Naive thymus-derived CD4-positive, alpha-beta T cell (primary cell): ENCODE data around the gene PTEN. TPM values are rescaled to one million over a fixed set of nuclear protein-coding genes. Genes with fewer than 3 reads are reported as not detected.

Source experiments
- ATAC-seq: fragments of 150-1000 bp; cut with Tn5 transposase; 2 replicates; pipeline ENCODE4 v1.10.0; 2021; ENCODE audit warnings: mild to moderate bottlenecking, moderate library complexity
- CTCF ChIA-PET: fragments of 350-600 bp; sonication (Branson Sonifier 250); formaldehyde crosslinking; loops from one replicate; lab custom pipeline; 2021; ENCODE audit warnings: antibody characterized with exemption; lab: Charles Lee
- POLR2A ChIA-PET: fragments of 350-600 bp; sonication (Branson Sonifier 250); formaldehyde crosslinking; loops from one replicate; lab custom pipeline; 2021; ENCODE audit warnings: antibody characterized with exemption, inconsistent platforms; lab: Charles Lee
- DNase-seq, 9 donors: peaks; one replicate each; pipeline versions ENCODE4 v3.0.0 to v3.0.0-alpha.2; 2020 to 2022; ENCODE audit warnings: mixed read lengths in 1 of 9
- H3K27ac ChIP-seq: one replicate; pipeline ENCODE4 v1.7.0; 2013; ENCODE audit warnings: mild to moderate bottlenecking, low read depth, low read length, moderate library complexity
- H3K27me3 ChIP-seq, 2 donors: one replicate each; pipeline ENCODE4 v1.7.0; 2013; ENCODE audit warnings: low read length in 2 of 2, mild to moderate bottlenecking in 2 of 2, moderate library complexity in 2 of 2; ENCODE audit not compliant: control insufficient read depth in 2 of 2, insufficient read depth in 2 of 2
- H3K36me3 ChIP-seq, 3 experiments: 1 replicate in 2 of 3; 2 replicates in 1 of 3; pipeline ENCODE4 v1.7.0; 2013; ENCODE audit warnings: low read length in 3 of 3, mild to moderate bottlenecking in 3 of 3, moderate library complexity in 1 of 3; ENCODE audit not compliant: insufficient read depth in 3 of 3, control insufficient read depth in 2 of 3
- H3K4me1 ChIP-seq, 2 donors: one replicate each; pipeline ENCODE4 v1.7.0; 2013; ENCODE audit warnings: low read length in 2 of 2, mild to moderate bottlenecking in 2 of 2, moderate library complexity in 1 of 2; ENCODE audit not compliant: control insufficient read depth in 2 of 2, insufficient read depth in 2 of 2
- H3K4me3 ChIP-seq: 2 replicates; pipeline ENCODE4 v1.7.0; 2013; ENCODE audit warnings: mild to moderate bottlenecking, low read length
- H3K9me3 ChIP-seq, 3 experiments: 1 replicate in 2 of 3; 2 replicates in 1 of 3; pipeline ENCODE4 v1.7.0; 2013; ENCODE audit warnings: low read length in 3 of 3; ENCODE audit not compliant: control insufficient read depth in 2 of 3
- H3K27ac Mint-ChIP-seq, 9 donors: one replicate each; pipeline ENCODE4 v1.8.0; 2020 to 2022; ENCODE audit warnings: mixed read lengths in 9 of 9, mild to moderate bottlenecking in 8 of 9, moderate library complexity in 5 of 9, inconsistent platforms in 2 of 9
- H3K27me3 Mint-ChIP-seq, 5 donors: one replicate each; pipeline ENCODE4 v1.8.0; 2021 to 2022; ENCODE audit warnings: mixed read lengths in 5 of 5, mild to moderate bottlenecking in 1 of 5
- H3K36me3 Mint-ChIP-seq, 5 donors: one replicate each; pipeline ENCODE4 v1.8.0; 2020 to 2022; ENCODE audit warnings: mixed read lengths in 5 of 5, mild to moderate bottlenecking in 3 of 5, inconsistent platforms in 1 of 5
- H3K4me1 Mint-ChIP-seq, 7 donors: one replicate each; pipeline ENCODE4 v1.8.0; 2020 to 2022; ENCODE audit warnings: mixed read lengths in 7 of 7, mild to moderate bottlenecking in 3 of 7, inconsistent platforms in 1 of 7
- H3K4me3 Mint-ChIP-seq, 10 donors: one replicate each; pipeline ENCODE4 v1.8.0; 2020 to 2022; ENCODE audit warnings: mild to moderate bottlenecking in 10 of 10, mixed read lengths in 10 of 10, moderate library complexity in 6 of 10, inconsistent platforms in 2 of 10
- H3K9me3 Mint-ChIP-seq, 11 donors: one replicate each; pipeline ENCODE4 v1.8.0; 2020 to 2022; ENCODE audit warnings: mixed read lengths in 11 of 11, mild to moderate bottlenecking in 4 of 11, inconsistent platforms in 1 of 11, moderate library complexity in 1 of 11
- intact Hi-C, 2 donors: fragments of 100-400 bp; cut with micrococcal nuclease; formaldehyde crosslinking; loops; one replicate each; pipeline ENCODE4 v1.15.1; 2023
- polyA plus RNA-seq, 2 donors: library from polyadenylated mRNA; unstranded; fragments of 300-500 nt; fragmentation: Illumina TruSeq; gene quantifications; one replicate each; pipeline ENCODE4 v1.2.3, GENCODE V29; 2021
- total RNA-seq, 6 experiments: library from RNA in 5 of 6; stranded (reverse) in 5 of 6; gene quantifications; 1 replicate in 5 of 6; 2 replicates in 1 of 6; pipeline ENCODE4 v1.2.3 and lab custom pipeline; 2021 to 2026

PTEN gene
- total and polyA plus RNA-seq, 7 experiments from 2014 or later = 24.0 to 109 (median 86.2) TPM

GRCh38 chr10:87978166-87978565 is 114.7 kb downstream of the PTEN start:
- ATAC-seq = no peak
- Mint-ChIP-seq H3K4me3 (no peak overlapping the region), H3K27ac (no peak overlapping the region), H3K9me3 (peaks cover 0 to 3% (median 0%) of the 10 kb centered on the region in 11 donors), H3K36me3 (peaks cover 0 to 10% (median 2%) of the 10 kb centered on the region in 5 donors), H3K27me3 (peaks cover 0 to under 1% (median 0%) of the 10 kb centered on the region in 5 donors), H3K4me1 (peaks cover 0 to 10% (median 4%) of the 10 kb centered on the region in 7 donors)
- Histone ChIP-seq H3K27ac (no peak overlapping the region), H3K9me3 (no peaks in the 10 kb centered on the region), H3K27me3 (no peaks in the 10 kb centered on the region), H3K4me3 (no peak overlapping the region), H3K4me1 (no peaks in the 10 kb centered on the region), H3K36me3 (no peaks in the 10 kb centered on the region)
- no peak for DNase-seq
- intact Hi-C loops = no loop called here
- ChIA-PET POLR2A (interaction anchor here (0.5 to 0.9 kb wide), 2 partner anchors 53 to 116 kb away, joined by 3 to 5 read pairs; no protein-coding TSS in a partner anchor), CTCF (interaction anchor here (0.6 to 1.2 kb wide), 2 partner anchors 17 to 136 kb away, joined by 3 read pairs; no protein-coding TSS in a partner anchor)

GRCh38 chr10:87979847-87980246 is 116.4 kb downstream of the PTEN start:
- Mint-ChIP-seq H3K27ac (no peak overlapping the region), H3K9me3 (peaks cover 0 to 7% (median 0%) of the 10 kb centered on the region in 11 donors), H3K4me1 (peaks cover 0 to 18% (median 3%) of the 10 kb centered on the region in 7 donors), H3K27me3 (peaks cover 0 to 6% (median 0%) of the 10 kb centered on the region in 5 donors), H3K36me3 (peaks cover 3 to 6% (median 4%) of the 10 kb centered on the region in 5 donors), H3K4me3 (no peak overlapping the region)
- Histone ChIP-seq H3K4me1 (no peaks in the 10 kb centered on the region), H3K27me3 (no peaks in the 10 kb centered on the region), H3K4me3 (no peak overlapping the region), H3K36me3 (no peaks in the 10 kb centered on the region), H3K27ac (no peak overlapping the region), H3K9me3 (no peaks in the 10 kb centered on the region)
- POLR2A ChIA-PET = no interaction called here
- intact Hi-C loops = no loop called here
- DNase-seq = no peak
- CTCF ChIA-PET = no interaction called here
- ATAC-seq = no peak

DNA sequence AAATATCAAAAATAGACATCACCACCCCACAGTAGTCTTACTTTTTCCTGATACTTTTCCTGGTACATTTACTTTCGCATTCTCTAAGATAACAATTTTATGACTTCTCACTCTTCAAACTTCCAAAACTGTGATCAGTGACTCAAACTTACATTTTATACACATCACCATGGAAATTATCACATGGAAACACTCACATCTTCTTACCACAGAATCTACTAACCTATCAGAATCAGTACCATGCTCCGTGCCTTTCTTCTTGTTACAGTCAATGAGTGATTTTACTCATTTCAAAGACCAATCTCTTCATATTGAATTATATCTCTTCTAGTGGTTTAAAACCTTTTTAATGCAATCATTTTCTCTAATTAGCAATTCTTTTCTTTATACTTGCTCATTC is 120.3 kb downstream of the PTEN start:
- intact Hi-C loops = no loop called here
- peaks cover 0 to 7% (median 1%) of the 10 kb centered on the region in 11 donors for H3K9me3 Mint-ChIP-seq
- no peak overlapping the region for H3K27ac ChIP-seq
- H3K4me1 ChIP-seq = no peaks in the 10 kb centered on the region
- no peaks in the 10 kb centered on the region for H3K9me3 ChIP-seq
- ChIA-PET CTCF (no interaction called here), POLR2A (no interaction called here)
- peaks cover 0 to 7% (median 2%) of the 10 kb centered on the region in 5 donors for H3K36me3 Mint-ChIP-seq
- no peaks in the 10 kb centered on the region for H3K36me3 ChIP-seq
- peaks cover 0 to 23% (median 5%) of the 10 kb centered on the region in 7 donors for H3K4me1 Mint-ChIP-seq
- H3K27me3 ChIP-seq = no peaks in the 10 kb centered on the region
- ATAC-seq (no peak), DNase-seq (no peak)
- no peak overlapping the region for H3K4me3 ChIP-seq
- H3K4me3 Mint-ChIP-seq = no peak overlapping the region
- H3K27ac Mint-ChIP-seq = no peak overlapping the region
- peaks cover 0 to 9% (median 0%) of the 10 kb centered on the region in 5 donors for H3K27me3 Mint-ChIP-seq

- ATAC-seq = no peak
- POLR2A ChIA-PET = no interaction called here
Observed at GRCh38 chr10:87987206-87987605, 123.8 kb downstream of the PTEN start.

GRCh38 chr10:87991946-87992345 is 128.5 kb downstream of the PTEN start:
- POLR2A ChIA-PET = interaction anchor here (0.9 kb wide), 1 partner anchor 131 kb away, joined by 3 read pairs; no protein-coding TSS in a partner anchor
- ATAC-seq (no peak), DNase-seq (no peak)
- no peaks in the 10 kb centered on the region for H3K36me3 ChIP-seq
- Mint-ChIP-seq H3K27me3 (peaks cover 0 to 7% (median 0%) of the 10 kb centered on the region in 5 donors), H3K4me1 (peaks cover 10 to 21% (median 20%) of the 10 kb centered on the region in 7 donors), H3K27ac (peak overlapping the region in 1 of 9 donors; percentile 53), H3K4me3 (no peak overlapping the region), H3K9me3 (peaks cover 0 to 5% (median 0%) of the 10 kb centered on the region in 11 donors), H3K36me3 (no peaks in the 10 kb centered on the region)
- no peak overlapping the region for H3K4me3 ChIP-seq
- no peaks in the 10 kb centered on the region for H3K9me3 ChIP-seq
- intact Hi-C loops = no loop called here
- no peaks in the 10 kb centered on the region for H3K4me1 ChIP-seq
- H3K27me3 ChIP-seq = no peaks in the 10 kb centered on the region
- CTCF ChIA-PET = no interaction called here
- H3K27ac ChIP-seq = no peak overlapping the region

More at GRCh38 chr10:87987206-87987605, 123.8 kb downstream of the PTEN start:
- H3K4me1 ChIP-seq = no peaks in the 10 kb centered on the region
- H3K9me3 Mint-ChIP-seq = peaks cover 0 to 7% (median 1%) of the 10 kb centered on the region in 11 donors
- no peak overlapping the region for H3K4me3 Mint-ChIP-seq
- intact Hi-C loops = no loop called here
- CTCF ChIA-PET = interaction anchor here (0.6 kb wide), 1 partner anchor 128 kb away, joined by 4 read pairs; no protein-coding TSS in a partner anchor
- H3K9me3 ChIP-seq = no peaks in the 10 kb centered on the region
- DNase-seq = no peak
- H3K36me3 ChIP-seq = no peaks in the 10 kb centered on the region
- H3K27me3 Mint-ChIP-seq = peaks cover 0 to 9% (median 0%) of the 10 kb centered on the region in 5 donors
- H3K27ac ChIP-seq = no peak overlapping the region
- peaks cover 0 to 22% (median 5%) of the 10 kb centered on the region in 7 donors for H3K4me1 Mint-ChIP-seq
- no peak overlapping the region for H3K4me3 ChIP-seq
- H3K27ac Mint-ChIP-seq = peak overlapping the region in 1 of 9 donors; percentile 22
- H3K36me3 Mint-ChIP-seq = peaks cover 0 to 7% (median 2%) of the 10 kb centered on the region in 5 donors
- no peaks in the 10 kb centered on the region for H3K27me3 ChIP-seq

DNA sequence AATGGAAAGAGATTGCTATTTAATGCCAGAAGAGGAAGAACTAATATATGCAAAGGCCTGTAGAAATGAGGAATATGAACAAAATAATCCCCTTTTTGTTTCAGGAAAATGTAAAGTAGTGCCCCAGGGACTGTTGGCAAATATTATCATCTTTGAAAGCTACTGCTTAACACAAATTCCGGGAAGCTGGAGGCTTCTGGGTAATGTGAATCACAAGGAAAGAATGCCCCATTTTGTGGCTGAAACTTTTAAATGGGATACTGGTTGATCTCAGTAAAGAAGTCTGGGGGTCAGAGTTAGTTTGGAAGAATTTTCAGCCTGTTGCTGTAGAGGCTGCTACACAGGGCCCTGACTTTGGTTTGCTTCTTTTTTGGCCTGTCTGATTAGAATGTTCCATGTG is 141.0 kb downstream of the PTEN start:
- Histone ChIP-seq H3K27ac (no peak overlapping the region), H3K9me3 (no peaks in the 10 kb centered on the region), H3K4me3 (no peak overlapping the region), H3K4me1 (no peaks in the 10 kb centered on the region), H3K27me3 (no peaks in the 10 kb centered on the region), H3K36me3 (no peaks in the 10 kb centered on the region)
- Mint-ChIP-seq H3K27ac (no peak overlapping the region), H3K4me1 (peaks cover 0 to 2% (median 0%) of the 10 kb centered on the region in 7 donors), H3K27me3 (peaks cover 0 to 3% (median 0%) of the 10 kb centered on the region in 5 donors), H3K4me3 (no peak overlapping the region), H3K36me3 (no peaks in the 10 kb centered on the region), H3K9me3 (peaks cover 0 to 13% (median 0%) of the 10 kb centered on the region in 11 donors)
- DNase-seq (no peak), ATAC-seq (no peak)
- ChIA-PET POLR2A (no interaction called here), CTCF (no interaction called here)
- intact Hi-C loops = no loop called here

DNA sequence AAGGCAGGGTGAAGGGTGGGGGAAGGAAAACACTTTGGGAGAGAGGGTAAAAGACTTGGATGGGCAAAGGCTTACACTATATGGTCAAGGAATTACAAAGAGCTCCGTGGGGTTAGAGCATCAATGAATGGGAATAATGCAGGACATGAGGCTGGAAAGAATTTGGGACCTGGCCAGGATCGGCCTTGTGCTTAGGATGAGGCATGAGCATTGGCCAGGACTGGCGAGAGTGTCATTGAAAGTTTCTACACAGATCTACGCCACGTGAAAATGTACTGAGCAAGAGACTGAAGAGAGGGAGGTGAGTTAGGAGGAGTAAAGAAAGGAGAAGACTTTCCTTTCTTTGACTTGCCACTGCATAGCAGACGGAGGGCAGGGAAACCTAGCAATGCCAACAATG is 142.8 kb downstream of the PTEN start:
- Histone ChIP-seq H3K27ac (no peak overlapping the region), H3K36me3 (no peaks in the 10 kb centered on the region), H3K27me3 (no peaks in the 10 kb centered on the region), H3K4me1 (no peaks in the 10 kb centered on the region), H3K9me3 (no peaks in the 10 kb centered on the region), H3K4me3 (no peak overlapping the region)
- Mint-ChIP-seq H3K9me3 (peaks cover 0 to 7% (median 2%) of the 10 kb centered on the region in 11 donors), H3K27ac (no peak overlapping the region), H3K27me3 (no peaks in the 10 kb centered on the region), H3K36me3 (peaks cover 0 to 3% (median 0%) of the 10 kb centered on the region in 5 donors), H3K4me1 (peaks cover 0 to 2% (median 0%) of the 10 kb centered on the region in 7 donors), H3K4me3 (no peak overlapping the region)
- DNase-seq (no peak), ATAC-seq (no peak)
- ChIA-PET POLR2A (no interaction called here), CTCF (no interaction called here)
- intact Hi-C loops = no loop called here
